GM19238 (cell line): ENCODE results near the gene ARHGAP4.

ENCODE experiments used
- DNase-seq: peaks from one replicate; pipeline ENCODE4 v3.0.0; 2011; ENCODE audit warnings: low spot score; ENCODE audit not compliant: insufficient read length

The ARHGAP4 gene

DNA sequence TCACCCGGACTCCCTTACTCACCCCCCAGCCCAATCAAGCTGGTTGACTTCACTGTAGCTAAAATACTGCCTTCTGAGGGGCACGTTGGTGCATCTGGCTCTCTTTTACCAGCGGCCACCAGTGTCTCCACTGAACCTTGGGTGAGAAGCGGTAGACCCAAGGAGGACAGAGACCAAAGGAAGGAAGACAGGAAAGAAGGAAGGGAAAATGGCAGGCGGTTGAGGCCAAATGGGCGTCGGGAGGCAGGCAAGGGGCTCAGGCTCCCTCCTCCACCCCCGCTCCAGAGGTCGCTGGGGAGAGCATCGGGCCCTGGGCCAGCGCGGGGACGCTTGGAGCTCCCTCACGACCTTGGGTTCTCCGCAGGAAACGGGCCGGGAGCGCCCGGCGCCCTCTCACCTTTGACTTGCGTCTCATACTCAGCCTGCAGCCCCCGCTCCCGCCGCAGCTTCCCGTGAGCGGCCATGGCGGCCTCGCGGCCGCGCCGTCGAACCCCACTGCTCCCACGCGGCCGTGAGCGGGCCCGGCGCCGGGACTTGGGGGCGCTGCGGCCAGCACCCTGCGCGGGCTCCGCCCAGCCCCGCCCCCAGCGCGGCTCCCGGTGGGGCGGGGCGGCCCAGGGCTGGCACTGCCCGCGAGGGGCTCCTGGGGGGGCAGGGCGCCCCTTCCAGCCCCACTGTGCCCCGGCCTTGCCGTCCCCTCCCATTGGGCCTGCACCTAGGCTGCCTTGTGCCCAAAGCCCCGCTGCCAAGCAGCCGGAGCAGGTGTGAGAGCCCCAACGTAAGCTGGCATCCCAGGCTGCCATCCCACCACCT, at the start of gene ARHGAP4:
Gene ARHGAP4 (minus strand): TSS at position 526 of the 813 bp plus-strand sequence. CDS start 62 bp downstream, at position 464.
- DNase-seq: no peak

GRCh38 chrX:153974726-153975286, 48.7 kb upstream of the ARHGAP4 start:
- no peak for DNase-seq

DNA sequence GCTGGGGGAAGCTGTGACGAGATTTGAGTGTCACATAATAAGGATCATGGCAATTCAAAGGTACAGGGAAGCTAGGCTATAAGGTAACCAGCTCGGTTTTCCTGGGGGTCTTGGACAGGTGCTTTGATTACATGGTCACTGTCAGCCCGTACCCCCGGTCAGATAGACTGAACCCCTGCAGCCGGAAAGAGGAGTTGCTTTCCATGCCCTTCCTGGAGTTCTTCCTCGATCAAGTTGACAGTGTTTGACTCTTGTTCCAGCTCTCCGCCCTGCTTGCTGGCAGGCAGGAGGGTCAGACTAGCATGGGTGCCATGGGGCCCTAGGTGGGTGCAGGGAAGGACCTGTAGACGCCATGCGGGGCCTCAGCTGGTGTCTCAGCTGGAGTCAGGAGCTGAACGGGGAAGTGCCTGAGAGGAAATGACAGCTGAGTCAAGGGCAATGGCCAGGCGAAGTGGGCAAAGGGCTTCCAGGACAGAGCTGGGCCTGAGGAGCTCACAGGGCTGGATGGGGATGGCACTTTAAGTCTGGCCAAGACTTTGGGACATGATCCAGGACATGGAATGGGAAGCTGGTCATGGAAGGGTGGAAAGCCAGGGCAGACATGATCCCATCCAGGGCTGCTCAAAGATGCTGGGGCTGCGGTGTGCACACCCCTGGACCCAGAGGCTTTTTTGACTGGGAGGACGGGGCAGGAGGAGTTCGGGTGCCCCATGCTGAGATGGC, 48.1 kb upstream of the ARHGAP4 start:
- DNase-seq: no peak

DNA sequence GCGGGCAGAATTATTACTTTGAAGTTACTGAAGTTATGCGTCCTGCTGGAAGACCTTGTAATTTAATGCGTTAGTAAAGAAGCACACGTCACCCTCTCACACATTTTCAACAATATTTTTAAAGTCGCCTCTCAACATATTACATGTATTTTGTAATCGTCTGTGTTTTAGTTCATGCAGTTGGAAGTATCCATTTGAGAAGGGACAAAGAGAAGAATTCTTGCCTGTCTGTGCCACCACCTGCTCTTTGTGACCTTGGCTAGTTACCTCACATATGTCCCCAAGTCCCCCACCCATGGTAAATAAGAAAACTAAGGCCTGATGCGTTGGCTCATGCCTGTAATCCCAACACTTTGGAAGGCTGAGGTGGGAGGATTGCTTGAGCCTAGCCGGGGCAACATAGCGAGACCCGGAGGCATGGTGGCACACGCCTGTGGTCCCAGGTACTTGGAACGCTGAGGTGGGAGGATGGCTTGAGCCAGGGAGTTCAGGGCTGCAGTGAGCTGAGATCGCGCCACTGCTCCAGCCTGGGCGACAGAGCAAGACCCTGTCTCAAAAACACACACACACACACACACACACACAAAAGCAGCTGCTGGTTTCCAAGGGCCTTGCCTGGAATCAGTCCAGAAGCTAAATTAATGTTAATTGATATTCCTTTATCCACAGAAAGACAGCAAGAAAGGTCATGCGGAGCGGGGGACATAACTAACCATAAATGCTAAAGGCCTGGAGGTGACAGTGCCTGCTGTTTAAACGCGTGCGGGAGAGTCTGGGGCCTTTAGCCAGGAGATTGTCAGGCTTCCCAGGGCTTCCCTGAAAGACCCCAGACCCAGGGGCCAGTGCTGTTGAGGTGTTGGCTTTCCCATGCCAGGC, 47.3 kb upstream of the ARHGAP4 start:
- no peak for DNase-seq

GRCh38 chrX:153972368-153973126, 46.5 kb upstream of the ARHGAP4 start, which contains the start of gene TMEM187:
Gene TMEM187, plus strand, starts transcription at chrX:153972754. Its CDS starts 9,309 bp downstream, at chrX:153982063.
- DNase-seq: peak; percentile 92

- DNase-seq: peak; percentile 78
These were observed 45.6 kb upstream of the ARHGAP4 start, which contains the start of gene HCFC1 for GRCh38 chrX:153971450-153972367. Gene HCFC1, minus strand, starts transcription at chrX:153971818. Its CDS starts 978 bp downstream, at chrX:153970840.

GRCh38 chrX:153971124-153971449, 45.0 kb upstream of the ARHGAP4 start:
- DNase-seq: peak; percentile 96

- DNase-seq: no peak
These were observed 44.5 kb upstream of the ARHGAP4 start for GRCh38 chrX:153970357-153971123.

- DNase-seq: no peak
These were observed 43.9 kb upstream of the ARHGAP4 start for GRCh38 chrX:153969904-153970356.

DNA sequence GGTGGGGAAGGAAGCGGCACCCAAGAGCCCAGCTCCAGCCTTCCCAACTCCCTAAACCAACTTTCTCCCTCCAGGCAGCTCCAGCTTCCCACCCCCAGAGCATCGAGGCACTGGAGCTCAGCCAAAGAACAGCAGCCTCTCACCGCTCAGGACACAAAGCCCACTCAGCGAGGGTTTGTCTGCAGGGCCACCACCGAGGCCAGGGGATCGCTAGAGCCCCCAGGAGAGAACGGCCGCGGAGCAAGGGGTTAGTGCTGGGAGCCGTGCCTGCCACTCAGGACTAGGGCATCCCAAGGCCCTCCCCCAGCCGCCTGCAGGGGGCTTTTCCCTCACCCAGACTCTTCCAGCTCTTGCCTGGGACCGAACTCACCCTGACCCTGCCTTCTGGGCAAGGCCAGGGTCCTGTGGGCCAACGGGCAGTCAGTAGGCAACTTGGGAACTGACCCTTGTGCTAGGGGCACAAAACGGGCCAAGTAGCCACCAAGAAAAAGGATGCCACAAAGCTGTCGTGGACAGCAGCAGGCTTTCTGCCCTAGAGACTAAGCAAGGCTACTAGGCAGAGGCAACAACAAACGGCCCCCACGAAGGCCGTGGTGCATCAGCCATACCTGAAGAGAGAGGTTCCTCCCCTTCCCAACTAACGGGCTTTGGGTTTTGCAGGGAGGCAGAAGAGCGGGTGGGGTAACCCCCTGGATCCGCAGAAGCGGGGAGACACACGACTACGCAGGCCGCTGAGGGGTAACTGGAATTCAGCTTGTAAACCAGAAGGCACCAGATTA, 43.2 kb upstream of the ARHGAP4 start:
- DNase-seq: no peak

DNA sequence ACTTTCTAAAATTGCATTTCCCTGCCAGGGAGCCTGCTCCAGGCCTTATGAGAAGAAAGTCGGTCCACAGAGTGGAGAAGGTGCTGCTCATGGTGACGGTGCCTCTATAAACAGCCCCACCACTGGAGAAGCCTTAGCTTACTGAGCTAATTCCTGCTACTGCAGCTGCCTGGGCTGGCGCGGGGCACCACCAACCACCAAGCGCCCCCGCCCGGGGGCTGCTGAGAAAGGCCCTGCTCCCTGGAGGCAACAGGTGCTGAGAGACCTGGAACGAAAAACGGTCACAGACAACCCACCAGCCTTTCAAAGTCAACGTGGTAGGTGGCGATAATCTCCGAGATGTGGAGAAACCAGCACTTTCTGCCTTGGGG, 42.7 kb upstream of the ARHGAP4 start:
- DNase-seq: no peak

GRCh38 chrX:153968255-153968654, 42.2 kb upstream of the ARHGAP4 start:
- DNase-seq: no peak

DNA sequence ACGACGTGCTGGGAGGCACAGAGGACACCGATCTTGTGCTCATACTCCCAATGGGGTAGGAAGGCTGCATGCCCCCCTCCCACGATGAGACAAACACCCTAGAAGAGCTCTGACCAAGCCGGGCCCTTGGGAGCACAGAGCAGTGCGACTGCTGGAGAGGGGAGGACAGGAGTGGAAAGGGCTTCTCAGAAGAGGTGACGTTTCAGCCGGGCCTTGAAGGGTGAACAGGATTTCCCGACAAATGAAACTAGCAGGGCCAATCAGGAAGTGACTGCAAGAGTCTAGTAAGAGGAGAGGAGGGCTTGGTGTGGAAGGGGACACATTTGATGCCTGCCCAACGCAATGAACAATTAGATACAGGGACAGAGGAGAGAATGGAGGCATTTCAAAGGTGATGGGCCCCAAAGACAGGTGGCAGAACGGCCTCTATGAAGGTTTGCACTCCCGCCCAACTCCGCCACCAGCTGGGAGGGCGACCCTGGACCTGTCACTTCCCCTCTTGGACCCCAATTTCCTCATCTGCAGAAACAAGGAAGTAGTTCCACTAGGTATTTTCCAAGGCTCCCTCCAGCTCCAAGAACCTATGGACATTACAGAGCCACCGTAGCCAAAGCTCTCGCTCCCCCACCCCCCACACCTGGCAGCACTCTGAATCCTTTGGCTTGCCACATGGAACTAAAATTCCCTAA, 41.6 kb upstream of the ARHGAP4 start:
- DNase-seq: no peak

DNA sequence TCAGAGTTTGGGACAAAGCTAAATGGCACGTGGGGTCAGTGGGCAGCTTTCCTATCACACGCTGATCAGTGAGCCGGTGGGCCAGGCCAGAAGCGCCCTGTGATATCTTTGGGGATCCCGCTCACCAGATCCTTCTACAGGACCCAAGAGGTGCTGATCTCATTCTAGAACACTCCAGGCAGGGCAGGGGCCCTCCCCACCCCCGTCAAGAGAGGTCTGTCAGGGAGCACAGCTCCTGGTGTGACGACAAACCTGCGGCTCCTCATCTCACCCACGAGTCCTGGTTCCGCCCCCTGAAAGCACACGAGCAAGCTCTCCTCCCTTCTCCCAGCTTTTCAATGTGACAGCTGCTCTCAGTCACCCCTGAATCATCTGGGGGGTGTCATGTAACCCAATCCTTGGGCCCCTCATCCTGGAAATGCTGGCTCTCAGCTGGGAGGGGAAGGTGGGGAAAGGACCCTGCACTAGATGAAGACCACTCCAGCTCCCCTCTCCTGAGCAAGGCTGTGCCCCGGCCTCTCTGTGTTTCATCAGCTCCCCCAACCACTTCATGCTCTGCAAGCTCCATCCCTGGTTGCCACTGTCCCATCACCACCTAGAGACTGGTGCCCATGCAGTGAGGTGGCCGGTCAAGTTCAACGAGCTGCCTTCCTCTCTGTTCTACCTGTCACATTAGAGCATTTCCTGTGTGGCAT, 40.9 kb upstream of the ARHGAP4 start:
- no peak for DNase-seq

- no peak for DNase-seq
These were observed 40.2 kb upstream of the ARHGAP4 start for GRCh38 chrX:153966283-153966688.

- no peak for DNase-seq
These were observed 39.3 kb upstream of the ARHGAP4 start for GRCh38 chrX:153965406-153965805.

- no peak for DNase-seq
These were observed 38.0 kb upstream of the ARHGAP4 start for GRCh38 chrX:153964105-153964504.
